WTC11 (cell line): ENCODE results near the gene SOAT1. TPM values are rescaled to one million over a fixed set of nuclear protein-coding genes. Genes with fewer than 3 reads are reported as not detected.

Experiments
- ATAC-seq: fragments of 200-7000 bp; cut with Tn5 transposase; 2 replicates; pipeline ENCODE4 v1.10.0; 2021; ENCODE audit warnings: mild to moderate bottlenecking, moderate library complexity
- CTCF ChIA-PET: fragments of 300-600 bp; sonication (Branson Sonifier 250); formaldehyde crosslinking; loops from one replicate; lab custom pipeline; 2021; ENCODE audit warnings: antibody characterized with exemption; lab: Charles Lee
- POLR2A ChIA-PET: fragments of 350-600 bp; sonication (Branson Sonifier 250); formaldehyde crosslinking; loops from one replicate; lab custom pipeline; 2021; ENCODE audit warnings: antibody characterized with exemption; lab: Charles Lee
- DNase-seq: peaks from one replicate; pipeline ENCODE4 v3.0.0; 2021; ENCODE audit warnings: low spot score
- H3K27ac Mint-ChIP-seq: 2 replicates; pipeline ENCODE4 v1.8.0; 2021; ENCODE audit warnings: mixed read lengths
- H3K27me3 Mint-ChIP-seq: 2 replicates; pipeline ENCODE4 v1.8.0; 2021; ENCODE audit warnings: low read depth, mild to moderate bottlenecking, moderate library complexity, mixed read lengths
- H3K36me3 Mint-ChIP-seq: 2 replicates; pipeline ENCODE4 v1.8.0; 2021; ENCODE audit warnings: mixed read lengths
- H3K4me1 Mint-ChIP-seq: 2 replicates; pipeline ENCODE4 v1.8.0; 2022; ENCODE audit warnings: mixed read lengths
- H3K4me3 Mint-ChIP-seq: 2 replicates; pipeline ENCODE4 v1.8.0; 2021; ENCODE audit warnings: mild to moderate bottlenecking, moderate library complexity, mixed read lengths
- H3K9me3 Mint-ChIP-seq: 2 replicates; pipeline ENCODE4 v1.8.0; 2021; ENCODE audit warnings: mixed read lengths
- AFF4 ChIP-seq: sonication (generic); formaldehyde crosslinking; IDR thresholded peaks from 2 replicates; pipeline ENCODE4 v1.8.1; 2023; ENCODE audit warnings: mild to moderate bottlenecking, missing genetic modification reagents, borderline replicate concordance
- ARID4B ChIP-seq: sonication (generic); formaldehyde crosslinking; IDR thresholded peaks from 2 replicates; pipeline ENCODE4 v1.8.0; 2023; ENCODE audit warnings: missing genetic modification reagents, mild to moderate bottlenecking, borderline replicate concordance
- ATF2 ChIP-seq: sonication (generic); formaldehyde crosslinking; IDR thresholded peaks from 2 replicates; pipeline ENCODE4 v1.8.1; 2022; ENCODE audit warnings: low read depth, missing genetic modification reagents, borderline replicate concordance
- CBFB ChIP-seq: sonication (generic); formaldehyde crosslinking; IDR thresholded peaks from 2 replicates; pipeline ENCODE4 v1.8.1; 2022; ENCODE audit warnings: mild to moderate bottlenecking, low read depth, missing genetic modification reagents
- CREM ChIP-seq: sonication (generic); formaldehyde crosslinking; IDR thresholded peaks from 2 replicates; pipeline ENCODE4 v1.8.1; 2022; ENCODE audit warnings: mild to moderate bottlenecking, missing genetic modification reagents, moderate library complexity
- E2F1 ChIP-seq: sonication (generic); formaldehyde crosslinking; IDR thresholded peaks from 2 replicates; pipeline ENCODE4 v1.8.0; 2022; ENCODE audit warnings: mild to moderate bottlenecking, missing genetic modification reagents
- FOXP4 ChIP-seq: sonication (generic); formaldehyde crosslinking; IDR thresholded peaks from 2 replicates; pipeline ENCODE4 v1.8.0; 2022; ENCODE audit warnings: mild to moderate bottlenecking, missing genetic modification reagents
- HMGA2 ChIP-seq: fragments of 250-450 bp; sonication (Bioruptor Pico); IDR thresholded peaks from 2 replicates; pipeline ENCODE4 v1.4.0; 2021; ENCODE audit warnings: mild to moderate bottlenecking, moderate library complexity
- HMGXB4 ChIP-seq: sonication (generic); formaldehyde crosslinking; IDR thresholded peaks from 2 replicates; pipeline ENCODE4 v1.8.1; 2023; ENCODE audit warnings: mild to moderate bottlenecking, moderate library complexity, missing genetic modification reagents
- IRF1 ChIP-seq: sonication (generic); formaldehyde crosslinking; IDR thresholded peaks from 2 replicates; pipeline ENCODE4 v1.8.0; 2023; ENCODE audit warnings: missing genetic modification reagents
- JAZF1 ChIP-seq: fragments of 250-450 bp; sonication (Bioruptor Pico); IDR thresholded peaks from 2 replicates; pipeline ENCODE4 v1.9.0; 2021; ENCODE audit warnings: moderate library complexity, mild to moderate bottlenecking, inconsistent platforms
- MXD4 ChIP-seq: fragments of 250-450 bp; sonication (Bioruptor Pico); IDR thresholded peaks from 2 replicates; pipeline ENCODE4 v1.8.0; 2021; ENCODE audit warnings: mild to moderate bottlenecking, moderate library complexity, borderline replicate concordance
- NFE2L1 ChIP-seq: sonication (generic); formaldehyde crosslinking; IDR thresholded peaks from 2 replicates; pipeline ENCODE4 v1.8.1; 2023; ENCODE audit warnings: missing genetic modification reagents
- NR2C2 ChIP-seq: sonication (generic); formaldehyde crosslinking; IDR thresholded peaks from 2 replicates; pipeline ENCODE4 v1.8.0; 2022; ENCODE audit warnings: mild to moderate bottlenecking, missing genetic modification reagents
- TEAD4 ChIP-seq: sonication (generic); formaldehyde crosslinking; IDR thresholded peaks from 2 replicates; pipeline ENCODE4 v1.8.0; 2022; ENCODE audit warnings: mild to moderate bottlenecking, missing genetic modification reagents
- ZNF396 ChIP-seq: fragments of 250-450 bp; sonication (Bioruptor Pico); IDR thresholded peaks from 2 replicates; pipeline ENCODE4 v1.8.0; 2021; ENCODE audit warnings: mild to moderate bottlenecking, moderate library complexity, borderline replicate concordance
- ZNF532 ChIP-seq: fragments of 250-450 bp; sonication (Bioruptor Pico); IDR thresholded peaks from 2 replicates; pipeline ENCODE4 v1.9.0; 2021; ENCODE audit warnings: mild to moderate bottlenecking, borderline replicate concordance
- total RNA-seq: library from RNA; stranded (reverse); gene quantifications from 3 replicates; pipeline ENCODE4 v1.2.3, GENCODE V29; 2021

Gene SOAT1
- total RNA-seq, 1 experiment from 2014 or later, result 2.3 TPM

- TF ChIP-seq HMGXB4 (CRISPR knock-in tag), result no peak
- no peak for TF ChIP-seq CREM (CRISPR knock-in tag)
- no peak for TF ChIP-seq TEAD4 (CRISPR knock-in tag)
- no peak for TF ChIP-seq AFF4 (CRISPR knock-in tag)
- no peak for TF ChIP-seq ARID4B
- no peak for TF ChIP-seq MXD4 (CRISPR knock-in tag)
- TF ChIP-seq HMGA2, result no peak
- TF ChIP-seq FOXP4, result no peak
- TF ChIP-seq ZNF396, result no peak
These were observed 11.9 kb downstream of the SOAT1 start (continued) for GRCh38 chr1:179305450-179305849.

GRCh38 chr1:179310291-179310690 is 16.7 kb downstream of the SOAT1 start:
- no peak for ATAC-seq
- no peak overlapping the region for H3K27ac Mint-ChIP-seq
- POLR2A ChIA-PET, result no interaction called here
- no peak overlapping the region for H3K4me3 Mint-ChIP-seq
- H3K27me3 Mint-ChIP-seq, result peaks cover 3% of the 10 kb centered on the region; the same call in 1 of the 2 replicates
- CTCF ChIA-PET, result no interaction called here
- no peak for DNase-seq
- H3K4me1 Mint-ChIP-seq, result no peaks in the 10 kb centered on the region
- no peaks in the 10 kb centered on the region for H3K9me3 Mint-ChIP-seq
- no peaks in the 10 kb centered on the region for H3K36me3 Mint-ChIP-seq
- TF ChIP-seq CBFB (CRISPR knock-in tag) (no peak), HMGA2 (no peak), IRF1 (no peak), NFE2L1 (no peak), JAZF1 (no peak), ZNF532 (no peak), ATF2 (CRISPR knock-in tag) (no peak), E2F1 (CRISPR knock-in tag) (no peak), NR2C2 (CRISPR knock-in tag) (no peak)
